Trophoblast cell (in vitro differentiated cells and primary cell): ENCODE data around the gene NAPG.
"Not testable (repeated sequence)": the region's sequence is repeated elsewhere in the genome, so short reads cannot be mapped to it uniquely, and the experiment has no call there.

Experiments
- DNase-seq, 2 donors: peaks; one replicate each; pipeline ENCODE4 v3.0.0-alpha.2; 2016
- H2AFZ ChIP-seq: 2 replicates; pipeline ENCODE4 v1.6.1; 2013; ENCODE audit warnings: low read length, moderate library complexity, mild to moderate bottlenecking; ENCODE audit not compliant: insufficient read depth, poor library complexity
- H2AK5ac ChIP-seq: 2 replicates; pipeline ENCODE4 v1.6.1; 2013; ENCODE audit warnings: mild to moderate bottlenecking, low read length
- H2BK120ac ChIP-seq: 2 replicates; pipeline ENCODE4 v1.6.1; 2013; ENCODE audit warnings: low read length, mild to moderate bottlenecking, moderate library complexity; ENCODE audit not compliant: insufficient read depth, poor library complexity
- H2BK12ac ChIP-seq: 2 replicates; pipeline ENCODE4 v1.6.1; 2013; ENCODE audit warnings: mild to moderate bottlenecking, low read length, moderate library complexity
- H2BK5ac ChIP-seq: 2 replicates; pipeline ENCODE4 v1.6.1; 2013; ENCODE audit warnings: low read length, low read depth, moderate library complexity, mild to moderate bottlenecking; ENCODE audit not compliant: poor library complexity
- H3K14ac ChIP-seq: 2 replicates; pipeline ENCODE4 v1.6.1; 2013; ENCODE audit warnings: mild to moderate bottlenecking, low read length
- H3K18ac ChIP-seq: 2 replicates; pipeline ENCODE4 v1.6.1; 2013; ENCODE audit warnings: mild to moderate bottlenecking, low read length
- H3K23ac ChIP-seq: 2 replicates; pipeline ENCODE4 v1.6.1; 2013; ENCODE audit warnings: low read length
- H3K27ac ChIP-seq: 2 replicates; pipeline ENCODE4 v1.5.1; 2013; ENCODE audit warnings: low read depth, mild to moderate bottlenecking, inconsistent platforms, low read length, moderate library complexity
- H3K27me3 ChIP-seq: 2 replicates; pipeline ENCODE4 v1.6.1; 2013; ENCODE audit warnings: inconsistent platforms, mild to moderate bottlenecking, low read length, moderate library complexity; ENCODE audit not compliant: insufficient read depth
- H3K36me3 ChIP-seq, 2 experiments: 1 replicate in 1 of 2; 2 replicates in 1 of 2; pipeline ENCODE4 v1.6.1; 2013; ENCODE audit warnings: low read length in 2 of 2, mild to moderate bottlenecking in 2 of 2, moderate library complexity in 1 of 2; ENCODE audit not compliant: insufficient read depth in 2 of 2, control insufficient read depth in 1 of 2
- H3K4ac ChIP-seq: 2 replicates; pipeline ENCODE4 v1.6.1; 2013; ENCODE audit warnings: low read depth, mild to moderate bottlenecking, low read length, moderate library complexity
- H3K4me1 ChIP-seq, 2 experiments: 1 replicate in 1 of 2; 2 replicates in 1 of 2; pipeline ENCODE4 v1.6.1; 2013; ENCODE audit warnings: low read length in 2 of 2, mild to moderate bottlenecking in 2 of 2, moderate library complexity in 1 of 2; ENCODE audit not compliant: insufficient read depth in 2 of 2, control insufficient read depth in 1 of 2
- H3K4me2 ChIP-seq: 2 replicates; pipeline ENCODE4 v1.6.1; 2013; ENCODE audit warnings: inconsistent platforms, mild to moderate bottlenecking, low read length, moderate library complexity
- H3K4me3 ChIP-seq: 2 replicates; pipeline ENCODE4 v1.5.1; 2013; ENCODE audit warnings: mild to moderate bottlenecking, low read depth, low read length, inconsistent platforms
- H3K79me1 ChIP-seq: one replicate; pipeline ENCODE4 v1.6.1; 2013; ENCODE audit warnings: low read length
- H3K79me2 ChIP-seq: 2 replicates; pipeline ENCODE4 v1.6.1; 2013; ENCODE audit warnings: low read length, mild to moderate bottlenecking; ENCODE audit not compliant: control insufficient read depth, insufficient read depth, poor library complexity
- H3K9ac ChIP-seq: 2 replicates; pipeline ENCODE4 v1.6.1; 2013; ENCODE audit warnings: mild to moderate bottlenecking, low read length
- H3K9me3 ChIP-seq: 2 replicates; pipeline ENCODE4 v1.6.1; 2013; ENCODE audit warnings: low read depth, mild to moderate bottlenecking, control low read depth, inconsistent platforms, low read length; ENCODE audit not compliant: insufficient read depth
- H4K12ac ChIP-seq: 2 replicates; pipeline ENCODE4 v1.6.1; 2013; ENCODE audit warnings: low read depth, mild to moderate bottlenecking, low read length, moderate library complexity
- H4K8ac ChIP-seq: 2 replicates; pipeline ENCODE4 v1.6.1; 2013; ENCODE audit warnings: low read depth, mild to moderate bottlenecking, low read length, moderate library complexity
- H4K91ac ChIP-seq: one replicate; pipeline ENCODE4 v1.6.1; 2013; ENCODE audit warnings: low read depth, mild to moderate bottlenecking, low read length, moderate library complexity
- WGBS: extraction: QIAGEN DNeasy Blood & Tissue Kit; methylation state at CpG from one replicate; pipeline ENCODE4 v1.1.7; 2013; ENCODE audit warnings: missing lambda C conversion rate; ENCODE audit not compliant: insufficient read length, insufficient coverage; ENCODE audit errors: extremely low coverage; 5-methylcytosine and 5-hydroxymethylcytosine counted together

NAPG gene

DNA sequence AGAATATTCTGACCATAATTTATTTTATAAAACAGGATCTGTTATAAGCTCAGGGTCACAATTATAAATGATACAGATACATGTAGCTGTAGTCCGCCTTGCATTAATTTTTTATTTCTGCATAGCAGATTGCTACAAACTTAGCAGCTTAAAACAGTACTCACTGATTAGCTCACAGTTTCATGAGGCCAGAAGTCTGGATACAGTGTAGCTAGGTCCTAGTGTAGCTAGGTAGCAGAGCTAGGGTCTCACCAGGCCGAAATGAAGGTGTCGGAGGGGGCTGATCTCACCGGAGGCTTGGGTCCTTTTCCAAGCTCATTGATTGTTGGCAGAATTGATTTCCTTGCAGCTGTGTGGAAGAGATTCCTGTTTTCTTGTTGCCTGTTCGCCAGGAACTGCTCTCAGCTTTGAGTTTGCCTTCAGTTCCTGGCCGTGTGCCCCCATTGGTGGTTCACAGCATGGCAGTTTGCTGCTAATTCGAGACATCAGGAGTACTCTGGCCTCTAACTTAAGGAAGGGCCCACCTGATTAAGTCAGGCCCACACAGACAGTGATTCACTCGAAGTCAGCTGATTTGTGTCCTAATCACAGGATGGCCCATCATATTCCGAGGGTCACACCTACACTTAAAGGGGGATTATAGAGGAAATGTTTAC lies 18.4 kb downstream of the NAPG start:
- H3K27me3 ChIP-seq, result no peaks in the 10 kb centered on the region
- H3K4me1 ChIP-seq, result no peaks in the 10 kb centered on the region
- H3K36me3 ChIP-seq, result peaks cover 10 to 37% of the 10 kb centered on the region in 2 experiments
- H2BK12ac ChIP-seq, result no peak overlapping the region
- no peak overlapping the region for H3K23ac ChIP-seq
- no peak overlapping the region for H3K14ac ChIP-seq
- H3K79me1 ChIP-seq, result no peaks in the 10 kb centered on the region
- no peak overlapping the region for H2AFZ ChIP-seq
- H3K9me3 ChIP-seq, result no peaks in the 10 kb centered on the region
- no peak overlapping the region for H4K12ac ChIP-seq
- no peaks in the 10 kb centered on the region for H3K79me2 ChIP-seq
- no peak overlapping the region for H3K4ac ChIP-seq
- H4K91ac ChIP-seq, result no peak overlapping the region
- H3K4me2 ChIP-seq, result no peak overlapping the region
- no peak for DNase-seq
- H2AK5ac ChIP-seq, result no peak overlapping the region
- no peak overlapping the region for H3K18ac ChIP-seq
- whole genome bisulfite sequencing, result no CpG with 5 or more reads among the region's 9 CpGs
- H2BK120ac ChIP-seq, result no peak overlapping the region
- no peak overlapping the region for H3K27ac ChIP-seq
- no peak overlapping the region for H4K8ac ChIP-seq
- no peak overlapping the region for H2BK5ac ChIP-seq
- H3K9ac ChIP-seq, result no peak overlapping the region
- H3K4me3 ChIP-seq, result no peak overlapping the region

GRCh38 chr18:10546557-10547300 lies 20.9 kb downstream of the NAPG start:
- WGBS, result no CpG with 5 or more reads among the region's 7 CpGs

DNA sequence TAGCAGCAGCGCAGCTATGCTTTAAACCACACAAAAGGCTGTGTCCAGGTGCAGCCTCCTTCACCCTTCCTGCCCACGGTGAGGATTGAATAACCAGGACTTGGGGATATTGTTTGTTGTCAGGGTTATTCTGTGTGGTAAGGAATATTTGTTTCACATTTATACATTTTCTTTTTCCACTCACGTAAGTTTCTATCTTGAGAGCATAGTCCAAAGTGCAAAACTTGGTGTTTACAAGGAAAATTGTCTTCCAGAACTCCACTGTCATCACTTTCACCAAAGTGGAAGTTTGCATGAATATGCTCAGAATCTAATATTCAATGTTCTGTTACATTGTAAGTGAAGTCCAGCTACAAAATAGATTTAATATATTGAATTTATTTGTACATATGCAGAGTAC lies 26.4 kb downstream of the NAPG start:
- no CpG with 5 or more reads among the region's 3 CpGs for WGBS
- no peaks in the 10 kb centered on the region for H3K79me2 ChIP-seq
- no peak overlapping the region for H2BK120ac ChIP-seq
- no peaks in the 10 kb centered on the region for H3K79me1 ChIP-seq
- no peak overlapping the region for H4K91ac ChIP-seq
- H3K14ac ChIP-seq, result no peak overlapping the region
- no peak overlapping the region for H2BK5ac ChIP-seq
- no peak overlapping the region for H4K12ac ChIP-seq
- H3K18ac ChIP-seq, result no peak overlapping the region
- no peak overlapping the region for H4K8ac ChIP-seq
- H3K23ac ChIP-seq, result no peak overlapping the region
- DNase-seq, result no peak
- no peak overlapping the region for H3K27ac ChIP-seq
- no peaks in the 10 kb centered on the region for H3K27me3 ChIP-seq
- no peak overlapping the region for H3K4me2 ChIP-seq
- peaks cover 2% of the 10 kb centered on the region for H3K9me3 ChIP-seq
- no peak overlapping the region for H2BK12ac ChIP-seq
- H3K4ac ChIP-seq, result no peak overlapping the region
- peaks cover 18 to 36% of the 10 kb centered on the region in 2 experiments for H3K36me3 ChIP-seq
- H3K4me1 ChIP-seq, result no peaks in the 10 kb centered on the region
- no peak overlapping the region for H2AK5ac ChIP-seq
- no peak overlapping the region for H3K4me3 ChIP-seq
- no peak overlapping the region for H2AFZ ChIP-seq
- H3K9ac ChIP-seq, result no peak overlapping the region

More at GRCh38 chr18:10546557-10547300, 20.9 kb downstream of the NAPG start:
- no peaks in the 10 kb centered on the region for H3K4me1 ChIP-seq
- H2AK5ac ChIP-seq, result no peak overlapping the region
- no peak overlapping the region for H3K9ac ChIP-seq
- no peaks in the 10 kb centered on the region for H3K79me2 ChIP-seq
- no peak overlapping the region for H2BK5ac ChIP-seq
- H3K79me1 ChIP-seq, result no peaks in the 10 kb centered on the region
- H3K23ac ChIP-seq, result no peak overlapping the region
- H4K12ac ChIP-seq, result no peak overlapping the region
- no peak overlapping the region for H2BK120ac ChIP-seq
- H4K91ac ChIP-seq, result no peak overlapping the region
- no peak overlapping the region for H3K4ac ChIP-seq
- peaks cover 10 to 37% of the 10 kb centered on the region in 2 experiments for H3K36me3 ChIP-seq
- H3K18ac ChIP-seq, result no peak overlapping the region
- H3K4me2 ChIP-seq, result no peak overlapping the region
- H2AFZ ChIP-seq, result no peak overlapping the region
- no peak overlapping the region for H4K8ac ChIP-seq
- H3K27me3 ChIP-seq, result no peaks in the 10 kb centered on the region
- no peak for DNase-seq
- H3K9me3 ChIP-seq, result no peaks in the 10 kb centered on the region
- H3K14ac ChIP-seq, result no peak overlapping the region
- H3K4me3 ChIP-seq, result no peak overlapping the region
- no peak overlapping the region for H2BK12ac ChIP-seq
- H3K27ac ChIP-seq, result no peak overlapping the region

DNA sequence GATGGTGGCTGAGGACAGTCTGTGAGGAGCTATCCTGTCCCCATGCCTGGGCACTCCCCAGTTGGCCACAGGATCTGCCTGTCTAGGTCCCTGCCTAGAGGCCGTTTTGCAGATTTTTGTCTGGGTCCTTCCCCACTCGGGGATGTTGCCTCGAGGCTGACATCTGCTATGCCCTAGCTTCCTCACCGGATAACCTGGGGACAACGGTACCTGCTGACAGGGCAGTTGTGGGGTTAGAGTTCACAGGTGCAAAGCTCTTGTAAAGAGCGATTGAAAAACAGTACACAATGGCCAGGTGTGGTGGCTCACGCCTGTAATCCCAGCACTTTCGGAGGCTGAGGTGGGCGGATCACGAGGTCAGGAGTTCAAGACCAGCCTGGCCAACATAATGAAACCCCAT lies 30.4 kb downstream of the NAPG start:
- H3K9ac ChIP-seq, result not testable (repeated sequence)
- no CpG with 5 or more reads among the region's 10 CpGs for WGBS

More for the DNA sequence above, 30.4 kb downstream of the NAPG start:
- not testable (repeated sequence) for H3K23ac ChIP-seq, H2AK5ac ChIP-seq, H3K79me2 ChIP-seq, H3K4me1 ChIP-seq, H3K27me3 ChIP-seq, H2AFZ ChIP-seq, H2BK120ac ChIP-seq, H3K14ac ChIP-seq, DNase-seq, H2BK12ac ChIP-seq, H3K4me2 ChIP-seq, H3K79me1 ChIP-seq, H3K18ac ChIP-seq, H2BK5ac ChIP-seq, H4K91ac ChIP-seq, H4K8ac ChIP-seq, H4K12ac ChIP-seq, H3K4me3 ChIP-seq, H3K9me3 ChIP-seq, H3K4ac ChIP-seq, H3K27ac ChIP-seq
- H3K36me3 ChIP-seq, result peaks cover 12 to 26% of the 10 kb centered on the region in 2 experiments
